ENCODE data around the gene NUP58.

The NUP58 gene, protein sequence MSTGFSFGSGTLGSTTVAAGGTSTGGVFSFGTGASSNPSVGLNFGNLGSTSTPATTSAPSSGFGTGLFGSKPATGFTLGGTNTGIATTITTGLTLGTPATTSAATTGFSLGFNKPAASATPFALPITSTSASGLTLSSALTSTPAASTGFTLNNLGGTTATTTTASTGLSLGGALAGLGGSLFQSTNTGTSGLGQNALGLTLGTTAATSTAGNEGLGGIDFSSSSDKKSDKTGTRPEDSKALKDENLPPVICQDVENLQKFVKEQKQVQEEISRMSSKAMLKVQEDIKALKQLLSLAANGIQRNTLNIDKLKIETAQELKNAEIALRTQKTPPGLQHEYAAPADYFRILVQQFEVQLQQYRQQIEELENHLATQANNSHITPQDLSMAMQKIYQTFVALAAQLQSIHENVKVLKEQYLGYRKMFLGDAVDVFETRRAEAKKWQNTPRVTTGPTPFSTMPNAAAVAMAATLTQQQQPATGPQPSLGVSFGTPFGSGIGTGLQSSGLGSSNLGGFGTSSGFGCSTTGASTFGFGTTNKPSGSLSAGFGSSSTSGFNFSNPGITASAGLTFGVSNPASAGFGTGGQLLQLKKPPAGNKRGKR

DNA sequence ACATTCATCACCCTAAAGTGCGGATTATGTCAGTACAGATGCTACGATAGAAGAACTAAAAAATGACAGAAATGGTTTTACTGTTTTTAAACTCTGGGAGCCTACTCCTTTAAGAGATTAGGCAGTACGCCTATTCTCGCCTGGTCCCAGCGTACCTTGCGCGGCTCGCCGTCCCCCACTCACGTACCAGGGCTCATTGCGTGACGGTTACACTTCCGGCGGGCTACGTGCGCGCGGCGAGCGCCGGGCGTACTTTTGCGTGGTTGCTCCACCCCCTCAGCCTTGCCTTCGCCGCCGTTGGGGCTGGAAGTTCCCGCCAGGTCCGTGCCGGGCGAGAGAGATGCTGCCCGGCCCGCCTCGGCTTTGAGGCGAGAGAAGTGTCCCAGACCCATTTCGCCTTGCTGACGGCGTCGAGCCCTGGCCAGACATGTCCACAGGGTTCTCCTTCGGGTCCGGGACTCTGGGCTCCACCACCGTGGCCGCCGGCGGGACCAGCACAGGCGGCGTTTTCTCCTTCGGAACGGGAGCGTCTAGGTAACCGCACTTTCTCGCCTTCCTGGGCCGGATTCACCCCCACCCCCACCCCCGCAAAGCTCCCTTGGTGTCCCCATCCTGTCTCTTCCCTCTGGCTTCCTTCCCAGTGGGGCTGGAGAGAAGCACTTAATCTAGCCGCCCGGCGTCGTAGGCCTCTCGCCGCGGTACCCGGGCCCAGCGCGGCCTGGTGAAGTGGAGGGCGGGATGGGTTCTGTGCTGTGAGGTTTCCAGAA lies at the start of gene NUP58:
NUP58 (plus strand) TSS at position 279 of the 767 bp plus-strand sequence; CDS start at position 428, 149 bp downstream.
- peak; percentile 82 for DNase-seq

DNA sequence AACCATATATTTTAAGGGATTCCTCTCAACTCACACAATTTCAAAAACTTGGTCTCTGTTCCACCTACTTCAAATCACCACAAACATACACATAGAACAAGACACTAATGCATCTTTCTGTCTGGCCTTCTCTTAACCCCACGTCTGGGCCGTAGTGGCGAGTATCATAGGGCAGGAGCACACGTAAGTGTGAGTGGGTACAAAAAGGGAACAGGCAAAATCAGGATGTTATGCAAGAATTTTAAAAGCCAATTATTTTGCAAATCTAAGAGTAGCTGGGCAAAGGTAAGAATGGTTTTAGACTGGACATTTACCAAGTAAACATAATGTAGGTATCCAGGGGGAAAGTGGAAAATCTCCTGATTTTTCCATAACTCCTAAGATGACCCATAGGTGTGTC lies 49.2 kb upstream of the NUP58 start:
- DNase-seq: no peak

DNA sequence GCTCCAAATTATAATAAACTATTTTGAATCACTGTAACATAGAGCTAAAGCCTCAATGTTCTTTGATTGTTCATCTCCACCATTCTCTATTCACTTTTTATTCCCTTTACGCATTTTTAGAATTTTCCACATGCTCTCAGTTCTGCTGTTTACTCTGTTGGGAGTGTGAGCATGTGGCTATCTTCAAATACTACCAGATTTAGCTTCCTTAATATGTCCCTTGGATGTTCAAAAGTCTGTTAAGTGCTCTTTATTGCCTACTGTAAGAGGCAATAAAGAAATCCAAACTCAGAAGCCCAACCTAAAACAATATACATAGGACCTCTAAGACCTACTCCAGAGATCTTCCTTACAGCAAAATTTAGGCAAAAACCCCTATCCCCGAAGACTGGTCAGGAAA lies 48.7 kb upstream of the NUP58 start:
- no peak for DNase-seq

DNA sequence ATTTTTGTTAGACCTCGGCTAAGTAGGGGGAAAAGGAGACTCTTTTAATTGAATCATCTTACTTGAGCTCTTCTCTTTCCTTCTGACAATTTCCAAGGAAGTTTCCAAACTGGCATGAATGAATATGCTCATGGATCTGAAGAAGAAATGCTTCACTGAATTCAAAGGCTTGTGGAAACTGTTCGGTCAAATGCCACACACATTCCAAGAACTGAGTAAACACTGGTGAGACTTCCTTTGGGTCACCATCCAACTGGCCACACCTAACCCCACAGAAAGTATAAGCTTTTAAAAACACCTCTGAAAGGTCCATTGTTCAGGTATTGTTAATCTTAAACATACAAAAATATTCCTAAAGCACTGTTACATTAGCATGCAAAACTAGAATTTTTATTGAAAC lies 47.7 kb upstream of the NUP58 start:
- no peak for DNase-seq

GRCh38 chr13:25262261-25262660 lies 39.2 kb upstream of the NUP58 start:
- DNase-seq: no peak

- no peak for DNase-seq
These were observed 34.7 kb upstream of the NUP58 start for GRCh38 chr13:25266706-25267105.

DNA sequence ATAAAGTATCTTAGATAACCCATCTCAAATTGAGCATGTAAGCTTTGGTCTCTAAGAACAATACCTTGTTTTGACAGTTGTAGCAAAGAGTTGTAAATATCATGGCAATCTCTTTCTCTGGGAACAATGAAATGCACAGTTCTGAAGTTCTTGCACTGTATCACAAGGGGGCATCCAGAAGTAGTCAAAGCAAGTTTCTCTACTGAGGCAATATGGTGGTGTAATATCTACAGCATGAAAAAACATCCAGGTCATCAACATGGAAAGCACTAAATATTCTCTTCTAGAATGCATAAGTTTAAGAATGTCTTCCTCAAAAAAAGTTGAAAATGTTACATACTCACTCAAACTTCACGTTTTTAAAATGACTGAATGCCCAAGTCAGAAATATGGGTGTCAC lies 33.7 kb upstream of the NUP58 start:
- peak; percentile 1 for DNase-seq

GRCh38 chr13:25268561-25268960 lies 32.9 kb upstream of the NUP58 start:
- no peak for DNase-seq

DNA sequence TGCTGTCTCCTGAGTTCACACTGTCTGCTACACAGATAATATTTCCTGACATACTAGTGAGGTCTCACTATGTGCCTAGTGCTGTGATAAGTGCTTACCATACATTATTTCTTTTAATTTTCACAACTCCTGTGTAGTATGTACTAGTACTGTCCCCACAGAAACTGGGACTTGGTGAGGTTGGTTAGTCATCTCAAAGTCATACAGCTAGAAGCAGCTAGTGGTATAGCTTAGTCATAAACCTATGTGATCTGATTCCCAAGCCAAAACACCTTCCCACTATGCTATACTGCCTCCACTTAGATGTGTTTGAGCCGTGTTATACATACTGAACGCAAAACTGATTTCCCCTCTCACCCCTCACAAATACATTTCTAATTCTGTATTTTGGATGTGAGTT lies 24.7 kb upstream of the NUP58 start:
- DNase-seq: no peak

DNA sequence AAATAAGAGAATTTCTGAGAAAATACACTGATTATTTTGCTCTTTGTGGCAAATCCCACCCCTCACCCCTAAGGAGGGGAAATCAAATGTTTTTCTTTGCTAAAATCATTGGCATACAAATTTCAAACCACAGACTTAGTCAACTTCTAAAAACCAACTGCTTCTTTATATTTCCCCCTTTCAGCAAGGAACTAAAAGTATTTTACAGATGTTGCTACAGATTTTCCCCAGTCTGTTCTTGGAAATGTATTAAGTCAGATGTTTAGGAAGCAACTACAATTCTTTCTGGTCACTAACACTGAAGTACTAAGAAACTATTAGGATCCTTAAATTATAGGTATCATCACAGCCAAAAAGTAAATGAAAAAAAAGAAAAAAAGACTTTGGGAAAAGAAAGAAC lies 21.0 kb upstream of the NUP58 start:
- no peak for DNase-seq

GRCh38 chr13:25281193-25281934 lies 20.1 kb upstream of the NUP58 start:
- DNase-seq: no peak

DNA sequence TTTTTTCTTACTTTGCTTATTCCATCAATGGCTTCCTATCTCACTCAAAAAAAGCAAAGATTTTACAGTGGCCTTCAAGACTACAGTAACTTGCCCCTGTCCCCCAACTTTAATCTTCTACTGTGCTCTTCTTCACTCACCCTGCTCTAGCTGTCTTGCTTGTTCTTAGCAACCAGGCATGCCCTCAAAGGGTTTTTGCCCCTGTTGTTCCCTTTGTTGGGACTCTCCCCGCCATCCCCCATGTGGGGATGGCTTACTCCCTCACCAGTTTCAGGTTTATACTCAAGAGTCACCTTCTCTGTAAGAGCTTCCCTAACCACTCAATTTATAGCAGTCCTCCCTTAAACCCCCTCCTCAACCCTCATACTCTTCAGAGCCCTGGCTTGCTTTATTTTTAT lies 19.5 kb upstream of the NUP58 start:
- DNase-seq: no peak

- DNase-seq: peak; percentile 9
These were observed 15.0 kb upstream of the NUP58 start for GRCh38 chr13:25286308-25286968.

DNA sequence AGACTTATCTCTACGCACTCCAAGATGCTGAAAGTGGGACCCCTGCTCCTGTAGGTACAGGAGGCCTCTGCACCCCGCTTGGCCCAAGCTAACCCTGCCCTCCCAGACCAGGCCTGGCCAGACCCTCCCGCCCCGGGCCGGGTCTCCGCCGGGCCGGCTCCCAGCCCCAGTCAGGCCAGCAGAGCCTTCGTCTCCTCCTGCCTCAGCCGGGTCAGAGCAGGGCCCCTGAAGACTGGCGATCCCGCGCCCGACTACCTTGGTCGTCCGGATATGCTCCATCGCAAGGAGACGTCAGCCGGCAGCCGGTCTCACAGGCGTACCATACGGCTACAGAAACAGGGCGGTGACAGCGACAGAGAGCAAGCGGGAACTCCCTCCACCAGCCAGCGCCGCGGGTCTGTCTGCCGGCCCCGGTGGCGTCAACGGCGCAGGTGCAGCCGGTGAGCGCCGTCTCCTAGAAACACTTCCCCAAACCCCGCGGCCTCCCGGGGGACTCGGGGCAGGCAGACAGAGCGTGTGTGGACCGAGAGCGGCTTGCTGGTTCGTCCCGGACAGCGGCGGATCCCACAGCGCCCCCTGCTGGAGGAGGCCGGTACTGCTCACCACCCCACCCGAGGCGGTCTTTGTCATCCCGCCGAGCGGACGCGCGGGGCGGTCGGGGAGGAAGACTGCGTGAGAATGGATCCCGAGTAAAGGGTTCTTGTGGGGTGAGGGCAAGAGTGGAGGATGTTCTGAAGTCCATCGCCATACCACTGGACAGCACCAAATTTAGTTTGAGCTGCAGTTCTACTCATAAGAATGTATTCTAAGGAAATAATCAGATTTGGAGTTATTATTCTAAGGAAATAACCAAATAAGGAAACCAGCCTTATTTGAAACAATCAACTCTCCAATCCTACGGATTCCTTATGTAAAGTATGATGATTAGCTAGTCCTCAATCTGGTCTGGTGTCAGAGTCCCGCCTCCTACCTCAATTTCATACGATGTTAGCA lies 14.2 kb upstream of the NUP58 start, which contains the start of gene MTMR6:
MTMR6 (minus strand) TSS at position 520 of the 993 bp plus-strand sequence; CDS start at position 279, 241 bp downstream.
- DNase-seq: peak; percentile 72

GRCh38 chr13:25288966-25289365 lies 12.5 kb upstream of the NUP58 start:
- no peak for DNase-seq

- peak; percentile 31 for DNase-seq
These were observed 9.7 kb upstream of the NUP58 start for GRCh38 chr13:25291691-25292090.

GRCh38 chr13:25292301-25292700 lies 9.1 kb upstream of the NUP58 start:
- peak; percentile 78 for DNase-seq

- DNase-seq: no peak
These were observed 6.2 kb upstream of the NUP58 start for GRCh38 chr13:25295228-25295627.

- DNase-seq: no peak
These were observed 5.7 kb upstream of the NUP58 start for GRCh38 chr13:25295701-25296100.

DNA sequence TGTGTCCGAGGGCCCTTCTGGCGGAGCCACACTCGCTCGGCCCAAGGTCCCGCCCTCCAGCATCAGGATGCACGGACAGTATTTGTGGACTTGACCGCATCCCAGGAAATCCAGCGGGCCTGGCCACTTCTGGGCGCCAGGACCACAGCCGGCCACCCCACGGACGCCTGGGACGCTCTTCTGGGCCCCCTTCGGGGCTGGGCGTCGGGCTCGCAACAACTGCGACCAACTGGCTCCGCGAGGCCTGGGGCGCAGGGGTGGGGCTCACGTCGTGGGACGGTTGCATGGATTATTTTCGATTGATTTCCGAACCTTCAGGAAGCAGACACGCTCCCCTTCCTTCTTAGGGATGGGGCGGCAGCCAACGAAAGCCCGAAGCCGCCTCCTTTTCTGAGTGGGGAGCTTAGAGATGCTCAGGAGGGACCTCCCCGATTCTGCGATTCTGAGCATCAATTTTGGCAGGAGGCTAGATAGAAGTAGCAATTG lies 521 bp upstream of the NUP58 start:
- no peak for DNase-seq

DNA sequence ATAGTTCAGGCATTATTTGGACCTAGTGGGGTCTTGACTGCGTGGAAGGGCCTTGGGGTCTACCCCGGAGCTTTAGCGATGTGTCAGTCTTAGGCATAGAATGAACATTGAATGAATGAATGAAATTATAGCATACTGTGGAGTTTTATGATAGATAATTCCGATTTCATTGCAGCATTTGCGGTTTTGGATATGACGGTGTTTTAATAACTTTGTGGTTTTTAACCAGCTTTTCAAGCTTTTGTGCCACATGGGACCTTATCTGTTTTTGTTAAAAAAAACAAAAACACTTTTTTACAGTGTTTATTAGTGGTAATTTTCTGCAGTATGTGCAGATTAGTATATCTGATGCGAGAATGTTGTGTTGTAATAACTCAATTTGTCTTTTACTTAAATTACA lies 696 bp downstream of the NUP58 start:
- no peak for DNase-seq
